BE2C (cell line): Measurements from ENCODE around the gene EPHA6.
A peak's percentile ranks its signal among the peaks of the same experiment; 100 is the strongest.

Experiments
- DNase-seq: peaks from one replicate; pipeline ENCODE4 v3.0.0-alpha.2; 2020
- H3K27me3 ChIP-seq: fragments of 250-450 bp; sonication (Bioruptor Pico); 2 replicates; pipeline ENCODE4 v1.5.1; 2020; ENCODE audit warnings: mild to moderate bottlenecking
- H3K36me3 ChIP-seq: fragments of 250-450 bp; sonication (Bioruptor Pico); 2 replicates; pipeline ENCODE4 v1.5.1; 2020; ENCODE audit warnings: mild to moderate bottlenecking
- H3K4me1 ChIP-seq: fragments of 250-450 bp; sonication (Bioruptor Pico); 2 replicates; pipeline ENCODE4 v1.5.1; 2020
- H3K4me3 ChIP-seq: 2 replicates; pipeline ENCODE4 v1.5.1; 2011; ENCODE audit warnings: low read depth, low read length
- H3K9me3 ChIP-seq: fragments of 250-450 bp; sonication (Bioruptor Pico); 2 replicates; pipeline ENCODE4 v1.5.1; 2020
- CTCF ChIP-seq: IDR thresholded peaks from 2 replicates; pipeline ENCODE4 v1.5.1; 2012; ENCODE audit warnings: mild to moderate bottlenecking, low read depth, low read length

The EPHA6 gene

DNA sequence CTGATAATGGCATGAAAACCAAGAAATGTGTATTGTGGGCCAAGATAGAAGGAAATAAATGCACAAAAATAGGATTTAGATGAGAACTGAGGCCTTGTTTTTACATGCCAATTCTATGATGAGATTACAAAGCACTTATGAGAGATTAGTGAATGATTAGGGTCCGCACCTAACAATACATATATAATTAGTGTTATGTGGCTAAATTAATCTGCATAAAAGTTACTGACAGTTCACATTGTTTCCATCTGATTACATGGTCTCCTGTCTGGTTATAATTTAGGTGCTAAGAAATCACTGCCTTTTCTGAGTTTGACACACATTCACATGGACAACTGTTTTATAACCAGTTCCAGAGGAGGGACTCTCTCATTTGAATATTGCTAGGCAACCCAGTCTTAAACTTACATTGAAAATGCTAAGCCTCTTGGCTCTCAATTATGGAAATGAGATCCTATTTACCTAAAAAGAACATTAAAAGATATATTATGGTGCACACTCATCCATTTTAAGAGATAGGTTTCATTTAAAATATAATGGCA, 833.1 kb downstream of the EPHA6 start:
- DNase-seq, result no peak
- Histone ChIP-seq H3K36me3 (no peaks in the 10 kb centered on the region), H3K4me3 (no peak overlapping the region), H3K4me1 (no peaks in the 10 kb centered on the region), H3K9me3 (no peaks in the 10 kb centered on the region; the same call in 1 of the 2 replicates), H3K27me3 (no peaks in the 10 kb centered on the region)
- TF ChIP-seq CTCF, result no peak

DNA sequence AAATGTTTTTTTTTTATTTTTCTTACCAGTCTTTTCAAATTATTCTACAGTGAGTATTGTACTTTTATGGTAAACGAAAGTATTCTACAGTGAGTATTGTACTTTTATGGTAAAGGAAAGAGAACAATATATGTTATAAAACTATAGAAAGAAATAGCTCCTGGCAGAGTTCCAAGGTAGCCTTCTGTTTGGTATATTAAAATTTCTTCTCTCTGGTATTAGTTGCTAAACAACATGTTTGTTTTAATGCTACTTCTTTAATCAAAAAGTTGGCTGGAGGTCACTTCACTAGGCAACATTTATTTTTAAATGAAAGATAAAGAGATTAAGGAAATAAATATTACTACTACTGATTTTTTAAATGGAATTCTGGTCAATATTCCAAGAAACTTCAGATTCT, 841.6 kb downstream of the EPHA6 start:
- Histone ChIP-seq H3K36me3 (no peaks in the 10 kb centered on the region), H3K27me3 (no peaks in the 10 kb centered on the region), H3K4me3 (no peak overlapping the region), H3K9me3 (no peaks in the 10 kb centered on the region), H3K4me1 (no peaks in the 10 kb centered on the region; the same call in 1 of the 2 replicates)
- no peak for DNase-seq
- no peak for TF ChIP-seq CTCF

- DNase-seq, result no peak
Observed at GRCh38 chr3:97656638-97657037, 842.2 kb downstream of the EPHA6 start.

GRCh38 chr3:97658668-97659285, 844.4 kb downstream of the EPHA6 start:
- Histone ChIP-seq H3K4me3 (no peak overlapping the region), H3K27me3 (no peaks in the 10 kb centered on the region), H3K4me1 (no peaks in the 10 kb centered on the region; the same call in 1 of the 2 replicates), H3K36me3 (no peaks in the 10 kb centered on the region), H3K9me3 (no peaks in the 10 kb centered on the region)
- no peak for DNase-seq
- TF ChIP-seq CTCF, result peak; percentile 89

More at GRCh38 chr3:97656638-97657037, 842.2 kb downstream of the EPHA6 start:
- no peaks in the 10 kb centered on the region for H3K27me3 ChIP-seq
- no peak overlapping the region for H3K4me3 ChIP-seq
- no peak for TF ChIP-seq CTCF
- H3K9me3 ChIP-seq, result no peaks in the 10 kb centered on the region
- H3K4me1 ChIP-seq, result no peaks in the 10 kb centered on the region; the same call in 1 of the 2 replicates
- no peaks in the 10 kb centered on the region for H3K36me3 ChIP-seq

- no peak for DNase-seq
- Histone ChIP-seq H3K4me3 (no peak overlapping the region), H3K4me1 (no peaks in the 10 kb centered on the region; the same call in none of the 2 replicates), H3K9me3 (no peaks in the 10 kb centered on the region), H3K36me3 (no peaks in the 10 kb centered on the region), H3K27me3 (no peaks in the 10 kb centered on the region)
- no peak for TF ChIP-seq CTCF
Observed at GRCh38 chr3:97662264-97662663, 847.9 kb downstream of the EPHA6 start.

GRCh38 chr3:97662762-97663161, 848.4 kb downstream of the EPHA6 start:
- no peaks in the 10 kb centered on the region for H3K27me3 ChIP-seq
- TF ChIP-seq CTCF, result no peak
- DNase-seq, result no peak
- H3K4me1 ChIP-seq, result no peaks in the 10 kb centered on the region; the same call in none of the 2 replicates
- H3K9me3 ChIP-seq, result no peaks in the 10 kb centered on the region
- H3K36me3 ChIP-seq, result no peaks in the 10 kb centered on the region
- no peak overlapping the region for H3K4me3 ChIP-seq
